Naive thymus-derived CD4-positive, alpha-beta T cell (primary cell): ENCODE measurements around the gene CDH4. TPM values are rescaled to one million over a fixed set of nuclear protein-coding genes. Genes with fewer than 3 reads are reported as not detected.

Source experiments
- ATAC-seq: fragments of 150-1000 bp; cut with Tn5 transposase; 2 replicates; pipeline ENCODE4 v1.10.0; 2021; ENCODE audit warnings: mild to moderate bottlenecking, moderate library complexity
- CTCF ChIA-PET: fragments of 350-600 bp; sonication (Branson Sonifier 250); formaldehyde crosslinking; loops from one replicate; lab custom pipeline; 2021; ENCODE audit warnings: antibody characterized with exemption; lab: Charles Lee
- POLR2A ChIA-PET: fragments of 350-600 bp; sonication (Branson Sonifier 250); formaldehyde crosslinking; loops from one replicate; lab custom pipeline; 2021; ENCODE audit warnings: antibody characterized with exemption, inconsistent platforms; lab: Charles Lee
- DNase-seq, 9 donors: peaks; one replicate each; pipeline versions ENCODE4 v3.0.0 to v3.0.0-alpha.2; 2020 to 2022; ENCODE audit warnings: mixed read lengths in 1 of 9
- H3K27ac ChIP-seq: one replicate; pipeline ENCODE4 v1.7.0; 2013; ENCODE audit warnings: mild to moderate bottlenecking, low read depth, low read length, moderate library complexity
- H3K27me3 ChIP-seq, 2 donors: one replicate each; pipeline ENCODE4 v1.7.0; 2013; ENCODE audit warnings: low read length in 2 of 2, mild to moderate bottlenecking in 2 of 2, moderate library complexity in 2 of 2; ENCODE audit not compliant: control insufficient read depth in 2 of 2, insufficient read depth in 2 of 2
- H3K36me3 ChIP-seq, 3 experiments: 1 replicate in 2 of 3; 2 replicates in 1 of 3; pipeline ENCODE4 v1.7.0; 2013; ENCODE audit warnings: low read length in 3 of 3, mild to moderate bottlenecking in 3 of 3, moderate library complexity in 1 of 3; ENCODE audit not compliant: insufficient read depth in 3 of 3, control insufficient read depth in 2 of 3
- H3K4me1 ChIP-seq, 2 donors: one replicate each; pipeline ENCODE4 v1.7.0; 2013; ENCODE audit warnings: low read length in 2 of 2, mild to moderate bottlenecking in 2 of 2, moderate library complexity in 1 of 2; ENCODE audit not compliant: control insufficient read depth in 2 of 2, insufficient read depth in 2 of 2
- H3K4me3 ChIP-seq: 2 replicates; pipeline ENCODE4 v1.7.0; 2013; ENCODE audit warnings: mild to moderate bottlenecking, low read length
- H3K9me3 ChIP-seq, 3 experiments: 1 replicate in 2 of 3; 2 replicates in 1 of 3; pipeline ENCODE4 v1.7.0; 2013; ENCODE audit warnings: low read length in 3 of 3; ENCODE audit not compliant: control insufficient read depth in 2 of 3
- H3K27ac Mint-ChIP-seq, 9 donors: one replicate each; pipeline ENCODE4 v1.8.0; 2020 to 2022; ENCODE audit warnings: mixed read lengths in 9 of 9, mild to moderate bottlenecking in 8 of 9, moderate library complexity in 5 of 9, inconsistent platforms in 2 of 9
- H3K27me3 Mint-ChIP-seq, 5 donors: one replicate each; pipeline ENCODE4 v1.8.0; 2021 to 2022; ENCODE audit warnings: mixed read lengths in 5 of 5, mild to moderate bottlenecking in 1 of 5
- H3K36me3 Mint-ChIP-seq, 5 donors: one replicate each; pipeline ENCODE4 v1.8.0; 2020 to 2022; ENCODE audit warnings: mixed read lengths in 5 of 5, mild to moderate bottlenecking in 3 of 5, inconsistent platforms in 1 of 5
- H3K4me1 Mint-ChIP-seq, 7 donors: one replicate each; pipeline ENCODE4 v1.8.0; 2020 to 2022; ENCODE audit warnings: mixed read lengths in 7 of 7, mild to moderate bottlenecking in 3 of 7, inconsistent platforms in 1 of 7
- H3K4me3 Mint-ChIP-seq, 10 donors: one replicate each; pipeline ENCODE4 v1.8.0; 2020 to 2022; ENCODE audit warnings: mild to moderate bottlenecking in 10 of 10, mixed read lengths in 10 of 10, moderate library complexity in 6 of 10, inconsistent platforms in 2 of 10
- H3K9me3 Mint-ChIP-seq, 11 donors: one replicate each; pipeline ENCODE4 v1.8.0; 2020 to 2022; ENCODE audit warnings: mixed read lengths in 11 of 11, mild to moderate bottlenecking in 4 of 11, inconsistent platforms in 1 of 11, moderate library complexity in 1 of 11
- intact Hi-C, 2 donors: fragments of 100-400 bp; cut with micrococcal nuclease; formaldehyde crosslinking; loops; one replicate each; pipeline ENCODE4 v1.15.1; 2023
- polyA plus RNA-seq, 2 donors: library from polyadenylated mRNA; unstranded; fragments of 300-500 nt; fragmentation: Illumina TruSeq; gene quantifications; one replicate each; pipeline ENCODE4 v1.2.3, GENCODE V29; 2021
- total RNA-seq, 6 experiments: library from RNA in 5 of 6; stranded (reverse) in 5 of 6; gene quantifications; 1 replicate in 5 of 6; 2 replicates in 1 of 6; pipeline ENCODE4 v1.2.3 and lab custom pipeline; 2021 to 2026

Gene CDH4
- total and polyA plus RNA-seq, 7 experiments from 2014 or later, result 0.05 to 0.43 (median 0.14) TPM; not detected in 1

- ChIA-PET CTCF (no interaction called here), POLR2A (no interaction called here)
- no peak overlapping the region for H3K27ac Mint-ChIP-seq
- H3K27ac ChIP-seq, result no peak overlapping the region
- peaks cover 10 to 67% (median 14%) of the 10 kb centered on the region in 3 experiments for H3K36me3 ChIP-seq
- no peaks in the 10 kb centered on the region for H3K27me3 Mint-ChIP-seq
- DNase-seq (no peak), ATAC-seq (no peak)
- H3K9me3 ChIP-seq, result peaks cover 0 to 6% (median 0%) of the 10 kb centered on the region in 3 experiments
- intact Hi-C loops, result no loop called here
- no peak overlapping the region for H3K4me3 ChIP-seq
- H3K27me3 ChIP-seq, result no peaks in the 10 kb centered on the region
- peaks cover 0 to 16% (median 2%) of the 10 kb centered on the region in 11 donors for H3K9me3 Mint-ChIP-seq
- H3K4me1 ChIP-seq, result no peaks in the 10 kb centered on the region
- no peak overlapping the region for H3K4me3 Mint-ChIP-seq
- peaks cover 1 to 11% (median 7%) of the 10 kb centered on the region in 7 donors for H3K4me1 Mint-ChIP-seq
- peaks cover 12 to 59% (median 39%) of the 10 kb centered on the region in 5 donors for H3K36me3 Mint-ChIP-seq
Observed at GRCh38 chr20:61976263-61976643, 724.2 kb downstream of the CDH4 start.

GRCh38 chr20:61976644-61977418 lies 724.8 kb downstream of the CDH4 start:
- Histone ChIP-seq H3K36me3 (peaks cover 10 to 67% (median 14%) of the 10 kb centered on the region in 3 experiments), H3K27me3 (no peaks in the 10 kb centered on the region), H3K27ac (no peak overlapping the region), H3K4me3 (no peak overlapping the region), H3K4me1 (peaks cover 0 to under 1% of the 10 kb centered on the region in 2 donors), H3K9me3 (peaks cover 0 to 6% (median 0%) of the 10 kb centered on the region in 3 experiments)
- intact Hi-C loops, result no loop called here
- ATAC-seq (no peak), DNase-seq (no peak)
- CTCF ChIA-PET, result no interaction called here
- POLR2A ChIA-PET, result interaction anchor here (0.6 kb wide), 1 partner anchor 392 kb away, joined by 3 read pairs; no protein-coding TSS in a partner anchor
- Mint-ChIP-seq H3K9me3 (peaks cover 0 to 19% (median 4%) of the 10 kb centered on the region in 11 donors), H3K27ac (no peak overlapping the region), H3K36me3 (peaks cover 12 to 62% (median 43%) of the 10 kb centered on the region in 5 donors), H3K4me1 (peaks cover 4 to 14% (median 13%) of the 10 kb centered on the region in 7 donors), H3K4me3 (no peak overlapping the region), H3K27me3 (no peaks in the 10 kb centered on the region)

- CTCF ChIA-PET, result no interaction called here
- peaks cover 10 to 64% (median 13%) of the 10 kb centered on the region in 3 experiments for H3K36me3 ChIP-seq
- H3K27ac ChIP-seq, result no peak overlapping the region
- intact Hi-C loops, result no loop called here
- POLR2A ChIA-PET, result interaction anchor here (0.6 kb wide), 1 partner anchor 392 kb away, joined by 3 read pairs; no protein-coding TSS in a partner anchor
- Mint-ChIP-seq H3K4me3 (no peak overlapping the region), H3K9me3 (peaks cover 0 to 14% (median 5%) of the 10 kb centered on the region in 11 donors), H3K27ac (no peak overlapping the region), H3K27me3 (peaks cover 0 to 2% (median 0%) of the 10 kb centered on the region in 5 donors), H3K36me3 (peaks cover 9 to 58% (median 43%) of the 10 kb centered on the region in 5 donors), H3K4me1 (peaks cover 7 to 20% (median 14%) of the 10 kb centered on the region in 7 donors)
- H3K4me1 ChIP-seq, result peaks cover 0 to 6% of the 10 kb centered on the region in 2 donors
- DNase-seq, result no peak
- no peaks in the 10 kb centered on the region for H3K27me3 ChIP-seq
- no peak overlapping the region for H3K4me3 ChIP-seq
- H3K9me3 ChIP-seq, result peaks cover 0 to 6% (median 2%) of the 10 kb centered on the region in 3 experiments
- ATAC-seq, result no peak
Observed at GRCh38 chr20:61977419-61977786, 725.3 kb downstream of the CDH4 start.

GRCh38 chr20:61978491-61978890 lies 726.4 kb downstream of the CDH4 start:
- H3K27ac Mint-ChIP-seq, result no peak overlapping the region
- Histone ChIP-seq H3K4me1 (peaks cover 0 to 9% of the 10 kb centered on the region in 2 donors), H3K27me3 (no peaks in the 10 kb centered on the region), H3K36me3 (peaks cover 8 to 53% (median 10%) of the 10 kb centered on the region in 3 experiments), H3K4me3 (no peak overlapping the region), H3K27ac (no peak overlapping the region), H3K9me3 (peaks cover 0 to 6% (median 0%) of the 10 kb centered on the region in 3 experiments)
- intact Hi-C loops, result no loop called here
- no peak overlapping the region for H3K4me3 Mint-ChIP-seq
- H3K9me3 Mint-ChIP-seq, result peaks cover 0 to 10% (median 5%) of the 10 kb centered on the region in 11 donors
- ATAC-seq (no peak), DNase-seq (no peak)
- peaks cover 7 to 24% (median 15%) of the 10 kb centered on the region in 7 donors for H3K4me1 Mint-ChIP-seq
- peaks cover 0 to 2% (median 0%) of the 10 kb centered on the region in 5 donors for H3K27me3 Mint-ChIP-seq
- ChIA-PET CTCF (no interaction called here), POLR2A (no interaction called here)
- peaks cover 0 to 47% (median 37%) of the 10 kb centered on the region in 5 donors for H3K36me3 Mint-ChIP-seq

- Mint-ChIP-seq H3K27me3 (peaks cover 0 to 2% (median 0%) of the 10 kb centered on the region in 5 donors), H3K36me3 (peaks cover 0 to 47% (median 39%) of the 10 kb centered on the region in 5 donors), H3K27ac (no peak overlapping the region), H3K9me3 (peaks cover 0 to 14% (median 8%) of the 10 kb centered on the region in 11 donors), H3K4me1 (peaks cover 7 to 27% (median 21%) of the 10 kb centered on the region in 7 donors), H3K4me3 (no peak overlapping the region)
- ChIA-PET CTCF (no interaction called here), POLR2A (no interaction called here)
- Histone ChIP-seq H3K27ac (no peak overlapping the region), H3K9me3 (peaks cover 0 to 6% (median 0%) of the 10 kb centered on the region in 3 experiments), H3K4me1 (peaks cover 0 to 9% of the 10 kb centered on the region in 2 donors), H3K36me3 (peaks cover 7 to 52% (median 7%) of the 10 kb centered on the region in 3 experiments), H3K4me3 (no peak overlapping the region), H3K27me3 (no peaks in the 10 kb centered on the region)
- intact Hi-C loops, result no loop called here
- no peak for DNase-seq
- no peak for ATAC-seq
Observed at GRCh38 chr20:61979090-61979489, 727.0 kb downstream of the CDH4 start.

- DNase-seq, result no peak
- Histone ChIP-seq H3K27ac (no peak overlapping the region), H3K4me3 (no peak overlapping the region), H3K36me3 (peaks cover 4 to 52% (median 5%) of the 10 kb centered on the region in 3 experiments), H3K27me3 (no peaks in the 10 kb centered on the region), H3K9me3 (peaks cover 0 to 6% (median 0%) of the 10 kb centered on the region in 3 experiments), H3K4me1 (peaks cover 0 to 9% of the 10 kb centered on the region in 2 donors)
- peaks cover 0 to 16% (median 10%) of the 10 kb centered on the region in 11 donors for H3K9me3 Mint-ChIP-seq
- peaks cover 0 to 40% (median 34%) of the 10 kb centered on the region in 5 donors for H3K36me3 Mint-ChIP-seq
- no peak for ATAC-seq
- H3K4me1 Mint-ChIP-seq, result peaks cover 7 to 32% (median 23%) of the 10 kb centered on the region in 7 donors
- intact Hi-C loops, result no loop called here
- no peak overlapping the region for H3K4me3 Mint-ChIP-seq
- H3K27ac Mint-ChIP-seq, result no peak overlapping the region
- CTCF ChIA-PET, result no interaction called here
- peaks cover 0 to 2% (median 0%) of the 10 kb centered on the region in 5 donors for H3K27me3 Mint-ChIP-seq
- POLR2A ChIA-PET, result no interaction called here
Observed at GRCh38 chr20:61979701-61980635, 727.9 kb downstream of the CDH4 start.
